Right renal cortex interstitium (tissue), 3 donors: ENCODE data around the gene KIF1A. TPM values are rescaled to one million over a fixed set of nuclear protein-coding genes. Genes with fewer than 3 reads are reported as not detected.
"Not testable (repeated sequence)": the region's sequence is repeated elsewhere in the genome, so short reads cannot be mapped to it uniquely, and the experiment has no call there.

Experiments used
- DNase-seq, 3 donors: peaks; one replicate each; pipeline ENCODE4 v3.0.0-alpha.2; 2013; ENCODE audit warnings: low read depth in 3 of 3, low spot score in 2 of 3
- polyA plus RNA-seq, 3 donors: library from polyadenylated mRNA; unstranded; fragments of 120-200 nt; gene quantifications; one replicate each; pipeline ENCODE4 v1.2.1, GENCODE V29; 2013; ENCODE audit not compliant: insufficient read length in 3 of 3

KIF1A gene
- polyA plus RNA-seq, 3 donors: 7.1 to 9.5 (median 9.0) TPM

- no peak for DNase-seq
Measured at GRCh38 chr2:240846873-240847595, 27.0 kb upstream of the KIF1A start.

DNA sequence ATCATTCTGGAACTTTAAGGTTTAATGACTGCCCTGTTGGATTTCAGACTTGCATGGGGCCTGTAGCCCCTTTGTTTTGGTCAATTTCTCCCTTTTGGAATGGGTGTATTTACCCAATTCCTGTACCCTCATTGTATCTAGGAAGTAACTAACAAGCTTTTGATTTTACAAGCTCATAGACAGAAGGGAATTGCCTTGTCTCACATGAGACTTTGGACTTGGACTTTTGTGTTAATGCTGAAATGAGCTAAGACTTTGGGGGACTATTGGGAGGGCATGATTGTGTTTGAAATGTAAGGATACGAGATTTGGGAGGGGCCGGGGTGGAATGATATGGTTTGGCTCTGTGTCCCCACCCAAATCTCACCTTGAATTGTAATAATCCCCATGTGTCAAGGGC lies 26.3 kb upstream of the KIF1A start:
- not testable (repeated sequence) for DNase-seq

GRCh38 chr2:240840435-240841060 lies 20.5 kb upstream of the KIF1A start:
- DNase-seq: peak in 1 of 3 donors; percentile 60

DNA sequence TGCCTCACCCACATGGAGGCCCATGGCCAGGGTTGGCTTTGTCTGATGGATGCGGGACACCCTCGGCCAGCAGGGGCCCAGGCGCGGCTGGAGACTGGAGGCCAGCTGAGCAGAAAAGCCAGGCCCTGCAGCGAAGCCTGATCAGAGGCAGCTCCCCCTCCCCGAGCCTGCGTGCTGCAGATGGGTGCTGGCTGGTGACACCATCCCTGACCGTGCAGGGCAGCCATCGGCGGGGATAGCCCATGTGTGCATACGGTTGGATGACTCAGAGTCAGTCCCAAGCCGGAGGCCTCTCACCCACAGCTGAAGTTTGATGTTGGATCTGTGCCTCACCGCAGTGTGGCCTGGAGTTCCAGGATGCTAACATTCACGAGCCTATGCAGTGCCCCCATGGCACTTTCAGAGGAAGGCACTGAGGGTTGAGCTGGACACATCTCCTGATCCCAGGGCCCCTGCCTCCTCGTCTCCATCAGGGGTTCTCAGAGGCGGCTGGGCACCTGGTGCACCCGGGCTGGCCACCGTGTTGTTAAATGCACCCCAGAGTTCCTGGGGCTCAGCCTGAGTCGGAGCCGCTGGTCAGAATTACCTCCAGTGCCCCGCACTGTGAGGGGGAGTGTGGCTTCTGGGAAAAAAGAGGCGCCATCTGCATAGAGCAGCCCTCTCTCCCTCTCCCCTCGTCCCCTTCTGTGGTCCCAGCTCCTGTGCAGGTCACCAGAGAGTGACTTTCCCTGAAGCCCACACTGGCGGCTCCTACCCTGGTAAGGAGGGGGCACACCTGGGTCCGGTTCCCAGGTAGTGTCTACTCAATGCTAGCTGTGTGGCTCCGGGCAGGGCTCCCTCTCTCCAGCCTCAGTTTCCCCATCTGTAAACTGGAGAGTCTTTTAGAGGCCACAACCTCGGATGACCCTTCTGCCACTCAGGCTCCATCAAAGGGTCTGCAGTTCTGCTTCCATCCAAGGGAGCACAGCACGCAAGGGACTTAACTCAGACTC lies 19.4 kb upstream of the KIF1A start:
- no peak for DNase-seq

DNA sequence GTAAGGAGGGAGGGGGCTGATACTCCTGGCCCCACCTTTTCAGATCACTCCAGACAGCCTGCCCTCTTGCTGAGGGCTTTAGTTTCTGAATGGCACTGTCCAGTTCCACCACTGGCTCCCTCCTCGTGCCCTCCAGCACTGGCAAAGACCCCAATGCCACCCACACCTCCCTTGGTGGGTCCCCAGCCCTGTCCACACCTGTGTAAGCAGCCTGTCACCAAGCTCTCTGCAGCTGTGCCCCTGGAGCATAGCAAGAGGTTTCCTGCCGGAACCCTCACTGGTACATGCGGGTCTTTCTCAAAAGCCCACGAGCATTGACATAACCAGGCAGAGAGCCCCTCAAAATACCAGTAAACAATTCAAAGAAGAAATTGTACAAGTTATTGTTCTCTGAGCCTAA lies 17.6 kb upstream of the KIF1A start:
- no peak for DNase-seq

- no peak for DNase-seq
Measured at GRCh38 chr2:240836781-240837467, 16.9 kb upstream of the KIF1A start.

- no peak for DNase-seq
Measured at GRCh38 chr2:240835528-240835927, 15.5 kb upstream of the KIF1A start.

DNA sequence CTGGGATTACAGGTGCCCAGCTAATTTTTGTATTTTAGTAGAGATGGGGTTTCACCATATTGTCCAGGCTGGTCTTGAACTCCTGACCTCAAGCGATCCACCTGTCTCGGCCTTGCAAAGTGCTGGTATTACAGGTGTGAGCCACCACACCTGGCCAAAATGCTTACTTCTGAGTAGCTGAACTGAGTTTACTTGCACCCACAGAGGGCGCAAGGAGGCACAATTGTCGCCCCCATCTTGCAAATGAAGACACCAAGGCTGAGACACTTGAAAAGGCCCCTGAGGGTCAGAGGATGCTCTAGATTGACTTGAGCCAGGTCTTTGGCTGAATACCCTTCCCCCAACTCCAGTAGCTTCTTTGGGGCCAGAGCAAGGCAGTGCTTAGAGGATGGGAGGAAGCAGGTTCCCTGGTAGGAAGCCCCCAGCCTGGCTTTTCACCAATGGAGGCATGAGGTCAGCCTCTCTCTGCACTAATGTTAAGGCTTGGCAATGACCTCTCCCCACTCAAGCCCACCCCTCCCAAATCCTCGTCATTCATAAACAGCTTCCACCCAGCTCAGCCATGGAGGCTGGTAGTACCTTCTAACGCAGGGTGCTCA lies 14.5 kb upstream of the KIF1A start:
- no peak for DNase-seq

DNA sequence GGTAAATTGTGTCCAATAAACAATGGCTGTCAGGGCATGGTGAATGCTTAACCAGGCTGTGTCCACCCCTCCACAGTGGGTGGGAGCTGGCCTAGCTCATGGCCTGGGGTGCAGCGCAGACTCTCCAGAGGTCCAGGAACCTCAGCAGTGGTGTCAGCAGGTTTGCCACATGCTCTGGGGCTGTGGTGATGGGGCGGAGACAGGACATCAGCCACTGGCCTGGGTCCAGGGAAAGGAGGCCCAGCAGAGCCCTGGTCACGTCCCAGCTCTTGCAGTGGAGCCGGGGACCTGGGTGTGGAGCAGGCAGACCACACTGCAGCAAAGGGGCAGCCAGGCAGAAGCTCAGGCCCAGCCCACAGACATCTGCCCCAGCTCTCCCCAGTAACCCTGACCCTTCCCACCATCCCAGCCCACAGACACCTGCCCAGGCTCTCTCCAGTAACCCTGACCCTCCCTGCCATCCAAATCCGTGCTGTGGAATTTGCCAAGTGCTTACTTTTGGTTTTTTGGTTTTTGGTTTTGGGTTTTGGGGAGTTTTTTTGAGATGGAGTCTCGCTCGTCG lies 13.8 kb upstream of the KIF1A start:
- DNase-seq: no peak

DNA sequence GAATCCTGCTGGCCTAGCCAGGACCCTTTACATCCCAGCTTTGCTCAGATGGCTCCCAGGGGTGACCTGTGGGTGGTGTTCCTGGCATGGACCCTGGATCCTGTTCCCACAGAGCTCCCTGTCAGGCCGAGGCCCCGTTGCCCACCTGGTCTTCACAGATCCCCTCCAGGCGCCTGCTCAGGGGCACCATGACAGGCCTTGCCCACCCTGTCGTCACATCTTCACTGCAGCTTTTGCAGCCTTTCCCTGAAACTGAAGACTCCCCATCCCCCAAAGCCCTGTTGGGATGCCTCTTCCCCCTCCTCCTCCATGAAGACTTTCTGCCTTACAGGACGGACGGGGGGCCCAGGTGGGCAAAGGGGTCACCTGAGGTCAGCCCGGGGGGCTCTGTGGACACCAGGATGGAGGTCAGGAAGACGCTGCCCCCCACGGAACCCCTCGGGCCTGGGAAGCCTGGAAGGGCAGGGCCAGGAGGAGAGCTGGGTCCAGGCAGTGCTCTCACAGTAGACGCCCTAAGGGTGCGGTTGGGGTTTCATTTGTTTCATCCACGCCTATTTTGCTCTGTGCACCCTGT lies 13.0 kb upstream of the KIF1A start:
- no peak for DNase-seq

GRCh38 chr2:240832205-240832727 lies 12.2 kb upstream of the KIF1A start:
- peak in 2 of 3 donors; percentile 61 to 78 for DNase-seq

- no peak for DNase-seq
Measured at GRCh38 chr2:240831594-240832204, 11.7 kb upstream of the KIF1A start.

GRCh38 chr2:240825476-240825875 lies 5.5 kb upstream of the KIF1A start:
- no peak for DNase-seq

- no peak for DNase-seq
Measured at GRCh38 chr2:240823449-240824336, 3.7 kb upstream of the KIF1A start.

GRCh38 chr2:240822280-240822847 lies 2.3 kb upstream of the KIF1A start:
- DNase-seq: no peak

GRCh38 chr2:240821429-240821778 lies 1.4 kb upstream of the KIF1A start:
- no peak for DNase-seq

GRCh38 chr2:240820607-240821428 lies 799 bp upstream of the KIF1A start:
- no peak for DNase-seq
